Ascending aorta (tissue), 2 donors: ENCODE data around the gene CYP4F3. TPM values are rescaled to one million over a fixed set of nuclear protein-coding genes. Genes with fewer than 3 reads are reported as not detected.

Source experiments
- DNase-seq, 2 donors: peaks; one replicate each; pipeline ENCODE4 v3.0.0-alpha.2; 2019; ENCODE audit warnings: low spot score in 2 of 2
- H3K27ac ChIP-seq, 2 donors: fragments of 200-600 bp; sonication (generic); one replicate each; pipeline ENCODE4 v1.5.1; 2016 to 2017; ENCODE audit warnings: mild to moderate bottlenecking in 1 of 2
- H3K27me3 ChIP-seq: fragments of 200-600 bp; sonication (generic); one replicate; pipeline ENCODE4 v1.5.1; 2017
- H3K36me3 ChIP-seq, 2 donors: fragments of 200-600 bp; sonication (generic); one replicate each; pipeline ENCODE4 v1.5.1; 2016
- H3K4me1 ChIP-seq, 2 donors: fragments of 200-600 bp; sonication (generic); one replicate each; pipeline ENCODE4 v1.5.1; 2016 to 2017; ENCODE audit warnings: mild to moderate bottlenecking in 1 of 2
- H3K4me3 ChIP-seq, 2 donors: fragments of 200-600 bp; sonication (generic); one replicate each; pipeline ENCODE4 v1.5.1; 2016 to 2017; ENCODE audit warnings: mild to moderate bottlenecking in 1 of 2
- H3K9me3 ChIP-seq, 2 donors: fragments of 200-600 bp; sonication (generic); one replicate each; pipeline ENCODE4 v1.5.1; 2016
- CTCF ChIP-seq, 3 experiments: fragments of 200-600 bp in 2 of 3; fragments of 450-650 bp in 1 of 3; sonication (generic) in 2 of 3; IDR thresholded peaks; one replicate each; pipeline ENCODE4 v1.5.1; 2016 to 2019; ENCODE audit warnings: antibody characterized with exemption in 3 of 3, mild to moderate bottlenecking in 1 of 3, moderate library complexity in 1 of 3
- intact Hi-C: fragments of 100-400 bp; cut with DNase I; formaldehyde crosslinking; loops from one replicate; pipeline ENCODE4 v1.15.1; 2023
- total RNA-seq: library from RNA; depleted of rRNA; stranded (reverse); fragments of >200 nt; gene quantifications from one replicate; pipeline ENCODE4 v1.1.0, GENCODE V29; 2016

Gene CYP4F3
- total RNA-seq, 1 donor from 2014 or later: not detected

- no peaks in the 10 kb centered on the region for H3K27me3 ChIP-seq
- H3K4me1 ChIP-seq: no peaks in the 10 kb centered on the region
- no peaks in the 10 kb centered on the region for H3K9me3 ChIP-seq
- H3K27ac ChIP-seq: no peak overlapping the region
- H3K4me3 ChIP-seq: no peak overlapping the region
- no peak for TF ChIP-seq CTCF (IDR thresholded peaks at IDR 0.05)
- no peak for DNase-seq
- intact Hi-C loops: no loop called here
- H3K36me3 ChIP-seq: no peaks in the 10 kb centered on the region
Measured at GRCh38 chr19:15666883-15667282, 26.2 kb downstream of the CYP4F3 start.

DNA sequence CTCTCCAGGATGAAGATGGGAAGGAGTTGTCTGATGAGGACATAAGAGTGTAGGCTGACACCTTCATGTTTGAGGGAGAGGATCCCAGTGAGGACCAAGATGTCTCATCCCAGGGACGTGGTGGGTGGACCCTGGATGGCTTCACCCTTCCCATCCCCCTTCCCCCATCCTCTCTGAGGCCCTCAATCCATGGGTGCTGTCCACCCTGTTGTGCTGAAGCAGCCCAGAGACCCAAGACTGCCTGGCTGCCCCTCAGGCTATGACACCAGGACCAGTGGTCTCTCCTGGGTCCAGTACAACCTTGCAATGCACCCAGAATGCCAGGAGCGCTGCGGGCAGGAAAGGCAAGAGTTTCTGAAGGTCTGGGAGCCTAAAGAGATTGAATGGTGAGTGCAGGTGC lies 28.7 kb downstream of the CYP4F3 start:
- Histone ChIP-seq H3K4me1 (no peaks in the 10 kb centered on the region), H3K4me3 (no peak overlapping the region), H3K27me3 (no peaks in the 10 kb centered on the region), H3K9me3 (no peaks in the 10 kb centered on the region), H3K36me3 (no peaks in the 10 kb centered on the region), H3K27ac (no peak overlapping the region)
- no peak for TF ChIP-seq CTCF (IDR thresholded peaks at IDR 0.05)
- no peak for DNase-seq
- intact Hi-C loops: no loop called here

- Histone ChIP-seq H3K27ac (no peak overlapping the region), H3K9me3 (no peaks in the 10 kb centered on the region), H3K27me3 (no peaks in the 10 kb centered on the region), H3K36me3 (no peaks in the 10 kb centered on the region), H3K4me3 (no peak overlapping the region), H3K4me1 (no peaks in the 10 kb centered on the region)
- no peak for TF ChIP-seq CTCF (IDR thresholded peaks at IDR 0.05)
- DNase-seq: no peak
- intact Hi-C loops: no loop called here
Measured at GRCh38 chr19:15669891-15670290, 29.2 kb downstream of the CYP4F3 start.

- Histone ChIP-seq H3K4me1 (no peaks in the 10 kb centered on the region), H3K27ac (no peak overlapping the region), H3K9me3 (no peaks in the 10 kb centered on the region), H3K27me3 (no peaks in the 10 kb centered on the region), H3K4me3 (no peak overlapping the region), H3K36me3 (no peaks in the 10 kb centered on the region)
- DNase-seq: no peak
- no peak for TF ChIP-seq CTCF (IDR thresholded peaks at IDR 0.05)
- intact Hi-C loops: no loop called here
Measured at GRCh38 chr19:15671237-15671821, 30.6 kb downstream of the CYP4F3 start.

- Histone ChIP-seq H3K9me3 (no peaks in the 10 kb centered on the region), H3K4me3 (no peak overlapping the region), H3K36me3 (no peaks in the 10 kb centered on the region), H3K27ac (peak overlapping the region in 1 of 2 donors; percentile 27), H3K27me3 (no peaks in the 10 kb centered on the region), H3K4me1 (no peaks in the 10 kb centered on the region)
- intact Hi-C loops: no loop called here
- DNase-seq: no peak
- no peak for TF ChIP-seq CTCF (IDR thresholded peaks at IDR 0.05)
Measured at GRCh38 chr19:15671891-15672579, 31.3 kb downstream of the CYP4F3 start.
